IPS-NIHi7 (cell line): Measurements from ENCODE around the gene MIEN1.
"Not testable (repeated sequence)": the region's sequence is repeated elsewhere in the genome, so short reads cannot be mapped to it uniquely, and the experiment has no call there.

Experiments used
- DNase-seq: peaks from one replicate; pipeline ENCODE4 v3.0.0; 2012; ENCODE audit warnings: mixed read lengths; ENCODE audit errors: extremely low spot score

MIEN1 gene

GRCh38 chr17:39755554-39756379 lies 25.4 kb upstream of the MIEN1 start:
- no peak for DNase-seq

DNA sequence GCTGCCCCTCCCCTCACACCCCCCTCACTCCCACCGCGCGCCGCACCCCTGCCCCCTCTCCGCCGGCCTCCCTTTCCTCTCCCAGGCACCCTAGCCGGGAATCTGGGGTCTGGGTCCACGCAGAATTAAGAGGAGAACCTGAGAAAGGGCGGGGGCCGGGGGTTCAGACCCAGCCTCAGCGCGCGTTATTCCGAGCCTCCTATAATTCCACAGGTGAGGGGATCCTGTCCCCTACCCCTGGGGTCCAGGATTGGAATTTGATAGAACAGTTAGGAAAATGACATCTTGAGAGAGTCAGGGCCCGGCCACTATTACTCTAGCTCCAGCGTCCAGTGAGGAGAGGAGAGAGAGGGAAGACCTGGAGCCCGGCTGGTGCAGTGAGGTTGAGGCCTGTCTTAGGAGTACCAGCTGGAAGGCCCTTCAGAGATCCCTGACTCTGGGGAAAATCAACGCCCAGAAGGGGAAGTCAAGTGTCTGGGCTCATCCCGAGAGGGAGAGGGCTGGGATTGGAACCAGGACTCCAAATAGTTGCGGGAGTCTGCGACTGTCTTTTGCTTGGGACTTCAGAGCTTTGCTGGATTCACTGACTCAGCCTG lies 24.7 kb upstream of the MIEN1 start:
- DNase-seq = peak; percentile 37

GRCh38 chr17:39754161-39754957 lies 24.0 kb upstream of the MIEN1 start:
- peak; percentile 91 for DNase-seq

- peak; percentile 71 for DNase-seq
Observed at GRCh38 chr17:39753514-39754160, 23.3 kb upstream of the MIEN1 start.

GRCh38 chr17:39752241-39752881 lies 22.0 kb upstream of the MIEN1 start:
- no peak for DNase-seq

- DNase-seq = no peak
Observed at GRCh38 chr17:39751637-39752036, 21.3 kb upstream of the MIEN1 start.

- DNase-seq = no peak
Observed at GRCh38 chr17:39751016-39751543, 20.7 kb upstream of the MIEN1 start.

- DNase-seq = no peak
Observed at GRCh38 chr17:39750131-39751015, 20.0 kb upstream of the MIEN1 start.

GRCh38 chr17:39748444-39749034 lies 18.2 kb upstream of the MIEN1 start:
- not testable (repeated sequence) for DNase-seq

GRCh38 chr17:39747745-39748144 lies 17.4 kb upstream of the MIEN1 start:
- no peak for DNase-seq

DNA sequence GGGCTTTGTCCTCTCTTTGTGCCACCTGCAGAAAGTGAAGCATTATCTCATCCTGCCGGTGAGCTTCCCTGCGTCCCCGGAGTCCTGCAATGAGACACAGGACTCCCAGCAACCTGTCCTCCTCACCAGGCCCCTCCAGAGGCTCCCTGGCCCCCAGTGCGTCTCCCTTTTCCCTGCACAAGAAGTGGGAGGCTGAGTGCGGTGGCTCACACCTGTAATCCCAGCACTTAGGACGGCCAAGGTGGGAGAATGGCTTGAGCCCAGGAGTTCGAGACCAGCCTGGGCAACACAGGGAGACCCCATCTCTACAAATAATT lies 15.8 kb upstream of the MIEN1 start:
- DNase-seq = no peak

GRCh38 chr17:39745335-39746144 lies 15.2 kb upstream of the MIEN1 start:
- DNase-seq = no peak

GRCh38 chr17:39744836-39745215 lies 14.5 kb upstream of the MIEN1 start:
- DNase-seq = no peak

GRCh38 chr17:39744075-39744835 lies 13.9 kb upstream of the MIEN1 start:
- no peak for DNase-seq

- no peak for DNase-seq
Observed at GRCh38 chr17:39742856-39743436, 12.6 kb upstream of the MIEN1 start.

GRCh38 chr17:39742126-39742855 lies 12.0 kb upstream of the MIEN1 start:
- DNase-seq = no peak

DNA sequence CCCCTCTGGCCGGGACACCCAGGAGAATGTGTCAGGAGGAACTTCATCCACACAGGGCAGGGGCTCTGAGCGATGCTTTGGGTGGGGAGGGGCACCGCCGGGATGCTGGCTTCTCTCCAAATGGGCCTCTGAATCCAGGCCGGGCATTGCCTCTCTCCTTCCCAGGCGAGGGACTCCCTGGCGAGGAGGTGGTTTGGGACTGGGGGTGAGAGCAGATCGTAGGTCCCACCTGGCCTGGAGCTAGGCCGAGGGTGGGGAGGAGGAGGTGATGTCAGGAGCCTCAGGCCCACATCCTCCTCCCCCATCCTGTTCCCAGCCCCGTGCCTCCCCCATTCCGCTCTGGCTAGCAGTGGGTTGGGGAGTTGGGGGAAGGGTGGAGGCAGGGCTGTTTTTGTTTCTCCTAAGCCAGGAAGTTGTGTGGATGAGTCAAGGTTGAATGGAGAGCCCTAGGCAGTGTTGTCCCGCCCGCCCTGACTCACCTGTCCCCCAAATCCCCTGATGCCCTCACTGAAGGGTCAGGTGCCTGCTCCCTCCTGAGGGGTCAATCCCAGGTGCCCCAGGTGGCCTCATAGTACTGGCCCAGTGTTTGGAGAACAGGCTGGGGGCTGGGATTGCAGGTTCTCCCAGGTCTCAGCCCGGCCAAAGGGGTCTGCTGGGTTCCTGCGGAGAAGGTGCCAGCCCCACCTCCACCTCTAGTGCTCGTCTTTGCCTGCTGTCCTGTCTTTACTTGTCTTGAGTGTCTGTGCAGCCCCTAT lies 10.2 kb upstream of the MIEN1 start:
- DNase-seq = peak; percentile 81
